ENCODE data around the gene RCSD1. TPM values are rescaled to one million over a fixed set of nuclear protein-coding genes. Genes with fewer than 3 reads are reported as not detected.

RCSD1 gene
- total RNA-seq, 1 experiment from 2014 or later: 0.16 TPM

DNA sequence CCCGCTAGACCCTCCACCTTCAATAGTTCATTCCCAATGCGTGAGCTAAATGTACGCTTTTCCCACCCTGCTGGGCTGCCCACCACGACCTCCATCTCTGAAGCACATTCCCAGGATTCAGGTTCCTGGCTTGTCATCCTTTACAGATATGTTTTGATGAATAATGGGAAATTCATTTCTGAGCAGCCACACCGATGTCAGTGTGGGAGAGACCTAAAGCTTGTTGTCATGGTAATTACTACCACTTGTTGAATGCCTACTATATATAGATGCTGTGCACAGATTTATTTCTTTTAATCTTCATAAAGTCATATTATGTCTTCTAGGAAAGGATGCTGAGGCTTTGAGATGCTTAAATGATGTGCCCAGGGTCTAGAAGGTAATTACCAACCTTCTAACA lies 8.0 kb downstream of the RCSD1 start:
- intact Hi-C loops (cut with micrococcal nuclease): no loop called here
- ChIA-PET CTCF (interaction anchor here (0.6 to 4.1 kb wide), 5 partner anchors 10 to 248 kb away, joined by 3 to 28 read pairs (median 4); no protein-coding TSS in a partner anchor), POLR2A (interaction anchor here (0.6 to 1.4 kb wide), 4 partner anchors 21 to 57 kb away, joined by 3 to 6 read pairs (median 3); no protein-coding TSS in a partner anchor)
- Mint-ChIP-seq H3K27ac (ENCODE audit: low read depth, unreplicated experiment) (no peak overlapping the region), H3K36me3 (ENCODE audit: insufficient read depth, unreplicated experiment) (no peaks in the 10 kb centered on the region), H3K4me1 (ENCODE audit: insufficient read depth, unreplicated experiment) (peaks cover 25% of the 10 kb centered on the region), H3K27me3 (ENCODE audit: insufficient read depth, unreplicated experiment) (no peaks in the 10 kb centered on the region), H3K9me3 (ENCODE audit: unreplicated experiment) (no peaks in the 10 kb centered on the region), H3K4me3 (ENCODE audit: unreplicated experiment) (no peak overlapping the region)
- DNase-seq (ENCODE audit: unreplicated experiment): no peak
- TF ChIP-seq, protein P1, sequence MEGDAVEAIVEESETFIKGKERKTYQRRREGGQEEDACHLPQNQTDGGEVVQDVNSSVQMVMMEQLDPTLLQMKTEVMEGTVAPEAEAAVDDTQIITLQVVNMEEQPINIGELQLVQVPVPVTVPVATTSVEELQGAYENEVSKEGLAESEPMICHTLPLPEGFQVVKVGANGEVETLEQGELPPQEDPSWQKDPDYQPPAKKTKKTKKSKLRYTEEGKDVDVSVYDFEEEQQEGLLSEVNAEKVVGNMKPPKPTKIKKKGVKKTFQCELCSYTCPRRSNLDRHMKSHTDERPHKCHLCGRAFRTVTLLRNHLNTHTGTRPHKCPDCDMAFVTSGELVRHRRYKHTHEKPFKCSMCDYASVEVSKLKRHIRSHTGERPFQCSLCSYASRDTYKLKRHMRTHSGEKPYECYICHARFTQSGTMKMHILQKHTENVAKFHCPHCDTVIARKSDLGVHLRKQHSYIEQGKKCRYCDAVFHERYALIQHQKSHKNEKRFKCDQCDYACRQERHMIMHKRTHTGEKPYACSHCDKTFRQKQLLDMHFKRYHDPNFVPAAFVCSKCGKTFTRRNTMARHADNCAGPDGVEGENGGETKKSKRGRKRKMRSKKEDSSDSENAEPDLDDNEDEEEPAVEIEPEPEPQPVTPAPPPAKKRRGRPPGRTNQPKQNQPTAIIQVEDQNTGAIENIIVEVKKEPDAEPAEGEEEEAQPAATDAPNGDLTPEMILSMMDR (IDR thresholded peaks at IDR 0.05; ENCODE audit: unreplicated experiment): no peak
- no TSS peak for BruUV-seq (replicated peaks)

DNA sequence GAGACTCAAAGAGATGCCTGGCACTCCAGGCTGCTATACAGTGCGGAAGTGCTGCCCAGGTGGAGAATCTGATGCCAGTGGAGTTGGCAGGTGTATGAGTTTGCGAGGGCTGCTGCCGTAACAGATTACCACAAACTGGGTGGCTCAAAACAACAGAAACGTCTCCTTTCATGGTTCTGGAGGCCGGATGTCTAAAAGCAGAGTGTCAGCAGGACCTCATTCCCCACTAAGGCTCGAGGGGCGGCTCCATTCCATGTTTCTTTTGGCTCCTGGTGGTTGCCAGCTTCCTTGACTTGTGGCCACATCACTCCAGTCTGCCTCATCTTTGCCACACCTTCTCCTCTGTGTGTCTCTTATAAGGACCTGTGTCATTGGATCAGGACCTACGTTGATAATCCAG lies 10.0 kb downstream of the RCSD1 start:
- Mint-ChIP-seq H3K4me1 (ENCODE audit: insufficient read depth, unreplicated experiment) (peaks cover 14% of the 10 kb centered on the region), H3K36me3 (ENCODE audit: insufficient read depth, unreplicated experiment) (no peaks in the 10 kb centered on the region), H3K27ac (ENCODE audit: low read depth, unreplicated experiment) (no peak overlapping the region), H3K9me3 (ENCODE audit: unreplicated experiment) (no peaks in the 10 kb centered on the region), H3K4me3 (ENCODE audit: unreplicated experiment) (no peak overlapping the region), H3K27me3 (ENCODE audit: insufficient read depth, unreplicated experiment) (no peaks in the 10 kb centered on the region)
- DNase-seq (ENCODE audit: unreplicated experiment): no peak
- POLR2A ChIA-PET: no interaction called here
- CTCF ChIA-PET: no interaction called here
- intact Hi-C loops (cut with micrococcal nuclease): no loop called here
- TF ChIP-seq, protein P1 (IDR thresholded peaks at IDR 0.05; ENCODE audit: unreplicated experiment): no peak
- BruUV-seq (replicated peaks): no TSS peak

DNA sequence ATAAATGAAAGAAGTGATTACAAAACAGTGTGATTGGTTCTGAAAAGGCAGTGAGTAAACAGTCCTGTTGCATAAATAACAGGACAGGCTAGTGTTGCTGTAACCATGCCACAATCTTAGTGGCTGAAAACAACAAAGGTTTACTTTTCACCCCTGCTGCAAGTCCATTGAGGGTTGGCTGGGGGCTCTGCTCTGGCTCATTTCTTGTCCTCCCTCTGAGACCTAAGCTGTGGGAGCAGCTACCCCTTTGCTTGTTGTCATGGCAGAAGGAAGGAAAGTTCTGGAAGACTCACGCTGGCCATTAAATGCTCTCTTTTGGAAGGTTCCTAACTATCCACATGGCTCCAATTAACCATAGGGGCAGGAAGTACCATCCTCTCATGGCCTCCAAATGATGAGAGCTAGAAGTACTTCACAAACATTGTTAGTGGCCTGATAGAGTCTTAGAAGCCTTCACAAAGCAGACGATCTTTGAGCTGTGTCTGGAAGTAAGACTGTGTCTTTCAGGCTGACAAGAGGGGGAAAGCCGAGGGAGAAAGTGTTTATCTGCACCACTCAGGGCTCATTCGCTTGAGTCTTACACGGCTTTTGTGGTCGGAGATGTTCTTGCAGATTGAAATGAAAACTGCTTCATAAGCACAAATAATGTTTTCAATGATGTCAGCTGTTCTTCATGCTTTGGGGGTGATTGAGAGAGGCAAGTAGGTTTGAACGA lies 11.9 kb downstream of the RCSD1 start:
- Mint-ChIP-seq H3K36me3 (ENCODE audit: insufficient read depth, unreplicated experiment) (no peaks in the 10 kb centered on the region), H3K27ac (ENCODE audit: low read depth, unreplicated experiment) (no peak overlapping the region), H3K4me1 (ENCODE audit: insufficient read depth, unreplicated experiment) (peaks cover 11% of the 10 kb centered on the region), H3K4me3 (ENCODE audit: unreplicated experiment) (no peak overlapping the region), H3K9me3 (ENCODE audit: unreplicated experiment) (no peaks in the 10 kb centered on the region), H3K27me3 (ENCODE audit: insufficient read depth, unreplicated experiment) (no peaks in the 10 kb centered on the region)
- TF ChIP-seq, protein P1 (IDR thresholded peaks at IDR 0.05; ENCODE audit: unreplicated experiment): no peak
- CTCF ChIA-PET: interaction anchor here (0.6 to 1.5 kb wide), 4 partner anchors 11 to 109 kb away, joined by 3 to 5 read pairs (median 4); no protein-coding TSS in a partner anchor
- POLR2A ChIA-PET: interaction anchor here (0.8 kb wide), 1 partner anchor 10 kb away, joined by 3 read pairs; no protein-coding TSS in a partner anchor
- intact Hi-C loops (cut with micrococcal nuclease): no loop called here
- DNase-seq (ENCODE audit: unreplicated experiment): no peak
- BruUV-seq (replicated peaks): no TSS peak

DNA sequence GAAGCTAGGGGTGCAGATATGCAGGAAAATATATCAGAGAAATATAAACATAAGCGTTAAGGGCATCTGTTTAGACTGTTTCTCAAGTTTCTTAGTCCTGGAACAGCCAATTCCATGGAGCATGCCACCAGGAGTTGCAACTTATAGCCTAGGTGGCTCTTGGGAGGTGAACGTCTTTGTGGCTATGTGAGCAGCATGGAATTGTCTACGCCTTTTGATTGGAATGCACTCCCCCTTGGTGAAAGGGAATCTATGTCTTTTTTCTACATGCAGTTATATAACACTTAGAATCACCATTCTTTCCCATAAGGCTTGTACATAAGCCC lies 12.4 kb downstream of the RCSD1 start:
- DNase-seq (ENCODE audit: unreplicated experiment): no peak
- Mint-ChIP-seq H3K4me3 (ENCODE audit: unreplicated experiment) (no peak overlapping the region), H3K4me1 (ENCODE audit: insufficient read depth, unreplicated experiment) (peaks cover 7% of the 10 kb centered on the region), H3K27ac (ENCODE audit: low read depth, unreplicated experiment) (no peak overlapping the region), H3K36me3 (ENCODE audit: insufficient read depth, unreplicated experiment) (no peaks in the 10 kb centered on the region), H3K9me3 (ENCODE audit: unreplicated experiment) (no peaks in the 10 kb centered on the region), H3K27me3 (ENCODE audit: insufficient read depth, unreplicated experiment) (no peaks in the 10 kb centered on the region)
- ChIA-PET CTCF (interaction anchor here (0.6 to 1.5 kb wide), 4 partner anchors 11 to 109 kb away, joined by 3 to 5 read pairs (median 4); no protein-coding TSS in a partner anchor), POLR2A (interaction anchor here (0.8 kb wide), 1 partner anchor 9 kb away, joined by 3 read pairs; no protein-coding TSS in a partner anchor)
- BruUV-seq (replicated peaks): no TSS peak
- intact Hi-C loops (cut with micrococcal nuclease): no loop called here
- TF ChIP-seq, protein P1 (IDR thresholded peaks at IDR 0.05; ENCODE audit: unreplicated experiment): no peak

Data from MCF 10A (cell line).